ENCODE measurements around the gene TXNDC9.
"Not testable (repeated sequence)": the region's sequence is repeated elsewhere in the genome, so short reads cannot be mapped to it uniquely, and the experiment has no call there.

- TF ChIP-seq, protein P1, sequence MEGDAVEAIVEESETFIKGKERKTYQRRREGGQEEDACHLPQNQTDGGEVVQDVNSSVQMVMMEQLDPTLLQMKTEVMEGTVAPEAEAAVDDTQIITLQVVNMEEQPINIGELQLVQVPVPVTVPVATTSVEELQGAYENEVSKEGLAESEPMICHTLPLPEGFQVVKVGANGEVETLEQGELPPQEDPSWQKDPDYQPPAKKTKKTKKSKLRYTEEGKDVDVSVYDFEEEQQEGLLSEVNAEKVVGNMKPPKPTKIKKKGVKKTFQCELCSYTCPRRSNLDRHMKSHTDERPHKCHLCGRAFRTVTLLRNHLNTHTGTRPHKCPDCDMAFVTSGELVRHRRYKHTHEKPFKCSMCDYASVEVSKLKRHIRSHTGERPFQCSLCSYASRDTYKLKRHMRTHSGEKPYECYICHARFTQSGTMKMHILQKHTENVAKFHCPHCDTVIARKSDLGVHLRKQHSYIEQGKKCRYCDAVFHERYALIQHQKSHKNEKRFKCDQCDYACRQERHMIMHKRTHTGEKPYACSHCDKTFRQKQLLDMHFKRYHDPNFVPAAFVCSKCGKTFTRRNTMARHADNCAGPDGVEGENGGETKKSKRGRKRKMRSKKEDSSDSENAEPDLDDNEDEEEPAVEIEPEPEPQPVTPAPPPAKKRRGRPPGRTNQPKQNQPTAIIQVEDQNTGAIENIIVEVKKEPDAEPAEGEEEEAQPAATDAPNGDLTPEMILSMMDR (IDR thresholded peaks at IDR 0.05) = not testable (repeated sequence)
- TF ChIP-seq EP300 (IDR thresholded peaks at IDR 0.05) = not testable (repeated sequence)
Observed at GRCh38 chr2:99345446-99345845, 9.3 kb upstream of the TXNDC9 start.
